HG03280 (cell line): ENCODE measurements around the gene ZNF319.

Source experiments
- ATAC-seq: cut with Tn5 transposase; IDR thresholded peaks from one replicate; pipeline ENCODE4 v1.9.1; 2021; ENCODE audit warnings: mild to moderate bottlenecking, moderate library complexity; ENCODE audit not compliant: unreplicated experiment

The ZNF319 gene

GRCh38 chr16:58037365-58038057 is 37.0 kb upstream of the ZNF319 start:
- no peak for ATAC-seq

- no peak for ATAC-seq
Observed at GRCh38 chr16:58036943-58037342, 36.5 kb upstream of the ZNF319 start.

GRCh38 chr16:58035356-58036170 is 35.1 kb upstream of the ZNF319 start:
- ATAC-seq = no peak

- ATAC-seq = no peak
Observed at GRCh38 chr16:58034774-58035173, 34.3 kb upstream of the ZNF319 start.

GRCh38 chr16:58034128-58034685 is 33.7 kb upstream of the ZNF319 start:
- no peak for ATAC-seq

GRCh38 chr16:58032710-58033293 is 32.3 kb upstream of the ZNF319 start:
- ATAC-seq = no peak

GRCh38 chr16:58031016-58031800 is 30.7 kb upstream of the ZNF319 start:
- ATAC-seq = no peak

- ATAC-seq = no peak
Observed at GRCh38 chr16:58030136-58030840, 29.8 kb upstream of the ZNF319 start.

- ATAC-seq = no peak
Observed at GRCh38 chr16:58029410-58029809, 28.9 kb upstream of the ZNF319 start.

GRCh38 chr16:58028541-58029070 is 28.1 kb upstream of the ZNF319 start:
- no peak for ATAC-seq

GRCh38 chr16:58027916-58028455 is 27.5 kb upstream of the ZNF319 start:
- ATAC-seq = no peak

- ATAC-seq = no peak
Observed at GRCh38 chr16:58027161-58027915, 26.9 kb upstream of the ZNF319 start.

GRCh38 chr16:58026705-58027160 is 26.3 kb upstream of the ZNF319 start:
- no peak for ATAC-seq

GRCh38 chr16:58026139-58026704 is 25.8 kb upstream of the ZNF319 start:
- no peak for ATAC-seq

GRCh38 chr16:58025351-58026138 is 25.1 kb upstream of the ZNF319 start, which contains the start of gene MMP15:
Gene MMP15, plus strand, starts transcription at chr16:58025754. Its CDS starts 597 bp downstream, at chr16:58026351.
- no peak for ATAC-seq

GRCh38 chr16:58024486-58025350 is 24.2 kb upstream of the ZNF319 start:
- no peak for ATAC-seq
